Heart right ventricle (tissue), 16 donors: ENCODE measurements around the gene ETDB. TPM values are rescaled to one million over a fixed set of nuclear protein-coding genes. Genes with fewer than 3 reads are reported as not detected.
"Not testable (repeated sequence)": the region's sequence is repeated elsewhere in the genome, so short reads cannot be mapped to it uniquely, and the experiment has no call there.

Source experiments
- ATAC-seq, 8 donors: fragments of 200-7000 bp; cut with Tn5 transposase; one replicate each; pipeline ENCODE4 v1.9.1; 2020; ENCODE audit warnings: mild to moderate bottlenecking in 8 of 8, moderate library complexity in 8 of 8, moderate number of reproducible peaks in 1 of 8
- DNase-seq, 2 donors: peaks; one replicate each; pipeline ENCODE4 v3.0.0-alpha.2; 2020
- H3K27ac ChIP-seq, 10 donors: fragments of 200-600 bp; sonication (generic) in 2 of 10; one replicate each; pipeline versions ENCODE4 v1.5.0 to v1.8.0; 2020 to 2022; ENCODE audit warnings: mild to moderate bottlenecking in 3 of 10
- H3K27me3 ChIP-seq, 7 donors: fragments of 200-600 bp; one replicate each; pipeline ENCODE4 v1.8.0; 2021 to 2022; ENCODE audit warnings: mild to moderate bottlenecking in 2 of 7
- H3K36me3 ChIP-seq, 9 donors: fragments of 200-600 bp; sonication (generic) in 1 of 9; one replicate each; pipeline versions ENCODE4 v1.5.0 to v1.8.0; 2020 to 2022; ENCODE audit warnings: mild to moderate bottlenecking in 2 of 9
- H3K4me1 ChIP-seq, 9 donors: fragments of 200-600 bp; sonication (generic) in 1 of 9; one replicate each; pipeline versions ENCODE4 v1.5.0 to v1.8.0; 2020 to 2022; ENCODE audit warnings: mild to moderate bottlenecking in 4 of 9
- H3K4me3 ChIP-seq, 10 donors: fragments of 200-600 bp; sonication (generic) in 2 of 10; one replicate each; pipeline versions ENCODE4 v1.5.0 to v1.8.0; 2020 to 2022; ENCODE audit warnings: mild to moderate bottlenecking in 7 of 10, moderate library complexity in 2 of 10
- H3K9me3 ChIP-seq, 11 donors: fragments of 200-600 bp in 10 of 11; sonication (generic) in 2 of 11; one replicate each; pipeline versions ENCODE4 v1.5.0 to v1.8.0; 2013 to 2022; ENCODE audit warnings: mild to moderate bottlenecking in 2 of 11, control low read depth in 1 of 11, moderate library complexity in 1 of 11
- WGBS, 2 donors: extraction: QIAGEN DNeasy Blood & Tissue Kit; methylation state at CpG; one replicate each; pipeline ENCODE4 v1.1.7; 2013; ENCODE audit warnings: inconsistent platforms in 1 of 2; 5-methylcytosine and 5-hydroxymethylcytosine counted together
- intact Hi-C, 10 donors: fragments of 100-400 bp; cut with DNase I; formaldehyde crosslinking; loops; one replicate each; pipeline versions ENCODE4 v1.11.1 to v1.14.2; 2022
- long read RNA-seq, 3 donors: library from polyadenylated mRNA; unstranded; transcript quantifications; one replicate each; pipeline ENCODE4 v2.0.0, GENCODE V29; 2020 to 2021
- polyA plus RNA-seq, 2 donors: library from polyadenylated mRNA; stranded (reverse); fragments of 200-250 nt; gene quantifications; one replicate each; pipeline ENCODE4 v1.2.3, GENCODE V29; 2013
- total RNA-seq, 10 donors: library from RNA; stranded (reverse); fragmentation: NEBNext Ultra II Directional in 3 of 10; extraction: Animal tissue kit (Norgen Biotek cat#: 25700) in 3 of 10; gene quantifications; one replicate each; pipeline versions ENCODE4 v1.2.1 to v1.2.4, GENCODE V29; 2021 to 2023
- TF ChIP-seq, protein P1 (sequence below), 9 donors: fragments of 200-600 bp; sonication (generic) in 2 of 9; IDR thresholded peaks; one replicate each; pipeline versions ENCODE4 v1.5.0 to v1.8.0; 2021 to 2022; ENCODE audit warnings: antibody characterized with exemption in 9 of 9, mild to moderate bottlenecking in 5 of 9, moderate library complexity in 1 of 9
- donor health status: Arrhythmogenic right ventricular cardiomyopathy.
- donor health status: ischemic (EF 13 %, LVEDD 7.1; RV severe dilation, severe dysfunction).
- donor health status: healthy with polysubstance abuse.
- donor health status: DM: no; HTN: yes; CAD: no.
- donor health status: DM: no; HTN: no; CAD: no.
- donor health status: ischemic (EF 25% LVEDD 6.9; RV normal size, moderate dysfunction).
- donor health status: ischemic (EF 25% LVEDD 5.7; RV mildly dilated, moderate dysfunction).
- donor health status: healthy.
- donor health status: DM: yes; HTN: yes; CAD: no.
- donor health status: Ischemic cardiomyopathy.
- donor health status: ischemic (EF 35%, LVEDD 5.7; RV mildly dilated, moderate dysfunction).
- donor health status: nonischemic (EF 11% LVEDD 7.7; RV severe dilation, severe dysfunction).
- donor health status: DM: yes; HTN: yes; CAD: no.
- donor health status: PGD.
- donor health status: ischemic (EF 29% LVEDD 5.4; RV normal size, mild dysfunction).
- donor health status: nonischemic (EF 23%, LVEDD 6.1; RV moderate dilation, normal function).

ETDB gene
- not detected for total RNA-seq
- not detected for polyA plus RNA-seq
- long read RNA-seq, donor 1 = 0 reads
- long read RNA-seq, donor 2 = 0 reads
- long read RNA-seq, donor 3 = 0 reads

DNA sequence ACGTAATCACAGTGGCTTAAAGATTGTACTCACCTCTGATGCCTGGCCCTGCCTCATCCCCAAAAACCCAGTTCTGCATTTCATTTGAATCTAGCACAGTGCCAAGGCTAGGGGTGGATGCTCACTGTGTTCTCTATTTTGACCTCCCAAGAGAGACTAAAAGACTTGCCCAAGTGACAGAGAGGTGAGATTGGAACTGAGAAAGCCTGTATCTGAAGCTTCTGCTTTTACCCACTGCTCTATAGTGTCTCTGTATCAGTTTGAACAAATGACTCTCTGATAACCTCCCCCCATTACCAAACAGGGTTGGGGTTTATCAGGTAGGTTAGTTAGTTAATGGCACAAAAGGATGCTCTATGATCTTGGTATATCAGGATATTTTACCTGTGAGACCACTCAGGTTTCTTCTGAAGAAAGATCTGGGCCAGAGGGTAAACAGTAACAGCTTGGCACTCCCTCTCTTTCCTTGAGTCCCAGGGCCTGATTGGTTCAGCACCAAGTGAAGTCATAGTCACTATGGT lies at the start of gene ETDB:
Gene ETDB (minus strand): TSS at position 471 of the 521 bp plus-strand sequence. CDS start 1,265 bp downstream, outside the sequence.
- WGBS, 2 donors = no CpG with 5 or more reads among the region's 1 CpG
- not testable (repeated sequence) for ATAC-seq, H3K4me1 ChIP-seq

DNA sequence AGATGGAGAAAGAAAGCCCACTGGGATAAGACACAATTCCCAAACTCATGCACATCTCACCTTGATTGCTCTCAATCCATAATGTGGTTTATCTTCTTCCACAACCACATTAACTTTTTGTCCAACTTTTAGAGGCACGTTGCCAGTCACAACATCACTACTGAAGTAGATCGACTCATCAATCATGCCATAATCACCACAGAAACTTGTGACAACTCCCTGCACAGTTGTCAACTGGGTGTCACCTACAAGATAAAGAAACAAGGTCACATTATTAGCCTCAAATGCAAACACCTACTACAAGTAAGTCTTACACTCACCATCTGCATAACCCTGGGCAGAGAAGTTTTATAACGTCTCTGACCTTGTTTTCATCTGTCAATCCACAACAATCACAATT lies 49.2 kb upstream of the ETDB start:
- H3K9me3 ChIP-seq, H3K36me3 ChIP-seq, H3K4me1 ChIP-seq, H3K27ac ChIP-seq, DNase-seq, H3K4me3 ChIP-seq, intact Hi-C loops, ATAC-seq: not testable (repeated sequence)
- H3K27me3 ChIP-seq = peaks cover 0 to 18% (median 0%) of the 10 kb centered on the region in 7 donors
- 47 to 65% methylated on average over 3 of the region's 3 CpGs for WGBS, 2 donors

More for the DNA sequence above, at the start of gene ETDB:
- H3K4me3 ChIP-seq, DNase-seq, H3K36me3 ChIP-seq, intact Hi-C loops, H3K9me3 ChIP-seq, H3K27me3 ChIP-seq, H3K27ac ChIP-seq: not testable (repeated sequence)

DNA sequence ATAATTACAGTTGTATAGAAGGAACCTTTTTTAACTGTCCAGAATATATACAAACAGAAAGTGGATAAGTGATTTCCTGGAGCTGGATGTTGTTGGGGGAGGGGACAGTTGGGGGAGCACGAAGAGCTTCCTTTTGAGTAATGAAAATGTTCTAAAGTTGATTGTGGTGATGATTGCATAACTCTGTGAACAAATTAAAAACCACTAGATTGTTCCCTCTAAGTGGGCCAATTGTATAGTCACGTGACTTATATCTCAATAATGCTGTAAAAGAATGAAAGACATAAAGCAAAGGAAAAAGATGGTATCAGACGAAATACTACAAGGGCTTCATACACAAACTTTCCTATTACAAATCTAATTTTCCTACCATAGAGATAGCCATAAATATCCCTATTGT lies 48.2 kb upstream of the ETDB start:
- no peak for ATAC-seq
- intact Hi-C loops = no loop called here
- 43 to 72% methylated on average over 3 of the region's 3 CpGs for WGBS, 2 donors

DNA sequence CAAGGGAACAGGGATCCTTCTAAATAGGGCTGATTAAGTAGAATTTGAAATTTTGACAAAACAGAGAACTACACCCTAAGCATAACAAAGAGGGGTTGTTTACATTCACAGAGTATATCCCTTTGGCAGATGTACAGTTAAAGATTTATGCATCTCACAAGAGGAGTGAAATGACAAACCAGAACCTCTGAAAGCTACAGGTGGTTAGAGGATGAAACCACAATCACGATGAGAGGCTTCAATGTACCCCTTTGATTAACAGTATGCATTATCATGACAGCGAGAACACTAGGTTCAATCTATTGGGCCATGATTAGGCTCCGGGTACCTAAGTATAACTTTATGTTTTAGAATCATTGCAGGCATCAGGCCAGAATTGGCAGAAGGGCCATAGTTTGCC lies 34.4 kb upstream of the ETDB start:
- WGBS, 2 donors = no CpG with 5 or more reads among the region's 3 CpGs

More for the DNA sequence above, 48.2 kb upstream of the ETDB start:
- Histone ChIP-seq H3K36me3 (no peaks in the 10 kb centered on the region), H3K9me3 (no peaks in the 10 kb centered on the region), H3K4me3 (no peak overlapping the region), H3K27ac (no peak overlapping the region), H3K27me3 (peaks cover 0 to 18% (median 0%) of the 10 kb centered on the region in 7 donors), H3K4me1 (no peaks in the 10 kb centered on the region)
- DNase-seq = no peak
- TF ChIP-seq, protein P1, sequence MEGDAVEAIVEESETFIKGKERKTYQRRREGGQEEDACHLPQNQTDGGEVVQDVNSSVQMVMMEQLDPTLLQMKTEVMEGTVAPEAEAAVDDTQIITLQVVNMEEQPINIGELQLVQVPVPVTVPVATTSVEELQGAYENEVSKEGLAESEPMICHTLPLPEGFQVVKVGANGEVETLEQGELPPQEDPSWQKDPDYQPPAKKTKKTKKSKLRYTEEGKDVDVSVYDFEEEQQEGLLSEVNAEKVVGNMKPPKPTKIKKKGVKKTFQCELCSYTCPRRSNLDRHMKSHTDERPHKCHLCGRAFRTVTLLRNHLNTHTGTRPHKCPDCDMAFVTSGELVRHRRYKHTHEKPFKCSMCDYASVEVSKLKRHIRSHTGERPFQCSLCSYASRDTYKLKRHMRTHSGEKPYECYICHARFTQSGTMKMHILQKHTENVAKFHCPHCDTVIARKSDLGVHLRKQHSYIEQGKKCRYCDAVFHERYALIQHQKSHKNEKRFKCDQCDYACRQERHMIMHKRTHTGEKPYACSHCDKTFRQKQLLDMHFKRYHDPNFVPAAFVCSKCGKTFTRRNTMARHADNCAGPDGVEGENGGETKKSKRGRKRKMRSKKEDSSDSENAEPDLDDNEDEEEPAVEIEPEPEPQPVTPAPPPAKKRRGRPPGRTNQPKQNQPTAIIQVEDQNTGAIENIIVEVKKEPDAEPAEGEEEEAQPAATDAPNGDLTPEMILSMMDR (IDR thresholded peaks at IDR 0.05) = no peak

DNA sequence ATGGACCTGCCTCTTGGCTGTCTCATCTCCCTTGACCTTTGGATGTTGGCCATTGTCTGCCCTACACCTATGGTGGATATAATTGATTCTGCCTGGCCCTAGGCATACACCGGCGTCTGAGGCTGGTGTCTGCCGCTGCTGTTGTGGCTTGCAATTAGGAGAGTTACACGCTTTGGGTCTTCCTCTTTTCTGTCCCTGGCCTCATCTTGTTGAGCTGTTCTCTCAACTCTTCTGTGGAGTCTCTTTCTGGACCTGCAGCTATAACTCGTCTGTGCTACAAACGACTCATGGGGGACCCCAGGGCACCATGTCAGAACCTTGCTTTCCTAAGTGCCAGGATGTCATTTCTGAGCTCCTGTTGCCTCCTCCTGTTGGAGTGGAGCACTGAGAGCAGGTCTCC lies 5.8 kb upstream of the ETDB start:
- WGBS, 2 donors = no CpG with 5 or more reads among the region's 6 CpGs
- H3K27ac ChIP-seq, H3K36me3 ChIP-seq, DNase-seq, ATAC-seq, H3K27me3 ChIP-seq, H3K4me1 ChIP-seq, H3K9me3 ChIP-seq, intact Hi-C loops, H3K4me3 ChIP-seq: not testable (repeated sequence)

More for the DNA sequence above, 34.4 kb upstream of the ETDB start:
- H3K4me1 ChIP-seq, ATAC-seq, H3K36me3 ChIP-seq, intact Hi-C loops, H3K27me3 ChIP-seq, DNase-seq, H3K4me3 ChIP-seq, H3K9me3 ChIP-seq, H3K27ac ChIP-seq: not testable (repeated sequence)

DNA sequence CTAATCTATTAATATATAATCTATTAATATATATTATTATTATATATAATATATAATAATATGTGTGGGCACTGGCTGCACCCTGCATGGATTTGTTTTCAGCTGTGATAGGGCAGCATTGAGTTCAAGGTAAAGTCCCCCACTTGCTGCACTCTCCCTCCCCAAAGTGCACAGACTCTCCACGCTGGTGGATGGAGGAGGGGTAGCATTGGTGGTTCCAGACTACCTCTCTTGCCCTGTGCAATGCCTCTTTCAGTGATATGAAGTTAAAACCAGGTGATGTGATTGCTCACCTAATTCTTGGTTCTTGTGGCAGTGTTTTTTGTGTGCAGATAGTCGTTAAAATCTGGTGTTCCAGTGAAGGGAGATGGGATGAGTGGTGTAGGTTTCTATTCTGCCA lies 4.3 kb downstream of the ETDB start:
- H3K27ac ChIP-seq, DNase-seq, H3K4me1 ChIP-seq, H3K9me3 ChIP-seq, H3K4me3 ChIP-seq, H3K36me3 ChIP-seq, ATAC-seq, intact Hi-C loops: not testable (repeated sequence)
- WGBS, 2 donors = no CpG with 5 or more reads among the region's 2 CpGs
- H3K27me3 ChIP-seq = peaks cover 0 to 20% (median 0%) of the 10 kb centered on the region in 7 donors

DNA sequence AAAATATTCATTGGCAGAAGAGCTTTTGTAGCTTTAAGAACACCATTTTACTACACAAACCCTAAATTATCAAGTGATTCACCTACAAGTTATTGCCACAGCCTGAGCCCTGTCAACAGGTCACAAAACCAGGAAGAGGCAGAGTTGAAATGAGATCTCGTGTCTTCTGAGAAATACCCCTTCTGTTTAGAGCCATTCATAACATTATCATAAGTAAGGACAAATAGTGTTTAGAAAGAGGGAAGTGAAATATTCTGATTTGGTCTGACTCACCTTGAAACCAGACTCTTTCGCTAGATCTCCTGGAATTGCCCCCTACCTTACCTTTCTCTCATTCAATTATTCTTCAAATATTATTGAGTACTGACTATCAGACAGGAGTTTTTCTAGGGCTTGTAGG lies 5.9 kb downstream of the ETDB start:
- Histone ChIP-seq H3K36me3 (no peaks in the 10 kb centered on the region), H3K4me3 (no peak overlapping the region), H3K9me3 (no peaks in the 10 kb centered on the region), H3K27ac (no peak overlapping the region), H3K27me3 (peaks cover 0 to 32% (median 0%) of the 10 kb centered on the region in 7 donors), H3K4me1 (no peaks in the 10 kb centered on the region)
- TF ChIP-seq, protein P1 (IDR thresholded peaks at IDR 0.05) = no peak
- WGBS, 2 donors = 61 to 71% methylated on average over 2 of the region's 2 CpGs
- no peak for DNase-seq
- intact Hi-C loops = no loop called here
- ATAC-seq = no peak
